HEK293 (cell line): ENCODE results near the gene LAMB1.

ENCODE experiments used
- CTCF ChIP-seq: fragments of 450-650 bp; formaldehyde crosslinking; IDR thresholded peaks from 2 replicates; pipeline ENCODE4 v1.5.1; 2016; ENCODE audit warnings: missing biosample characterization, missing genetic modification characterization
- ZBTB17 ChIP-seq: fragments of 450-650 bp; formaldehyde crosslinking; IDR thresholded peaks from 2 replicates; pipeline ENCODE4 v1.5.1; 2016; ENCODE audit warnings: missing biosample characterization, missing genetic modification characterization
- ZNF24 ChIP-seq: fragments of 450-650 bp; formaldehyde crosslinking; IDR thresholded peaks from 2 replicates; pipeline ENCODE4 v1.5.1; 2016; ENCODE audit warnings: missing biosample characterization, missing genetic modification characterization
- ZNF248 ChIP-seq: fragments of 450-650 bp; formaldehyde crosslinking; IDR thresholded peaks from 2 replicates; pipeline ENCODE4 v1.5.1; 2017; ENCODE audit warnings: missing biosample characterization, missing genetic modification characterization
- ZNF350 ChIP-seq: fragments of 450-650 bp; formaldehyde crosslinking; IDR thresholded peaks from 2 replicates; pipeline ENCODE4 v1.5.0; 2017; ENCODE audit warnings: missing biosample characterization, mild to moderate bottlenecking, missing genetic modification characterization

GRCh38 chr7:108038986-108039385 is 36.0 kb upstream of the LAMB1 start:
- TF ChIP-seq ZNF248 (tag by site-specific recombination) (no peak), CTCF (tag by site-specific recombination) (no peak), ZNF24 (tag by site-specific recombination) (no peak), ZNF350 (tag by site-specific recombination) (no peak), ZBTB17 (tag by site-specific recombination) (no peak)
